ENCODE data around the gene FGD1.

DNA sequence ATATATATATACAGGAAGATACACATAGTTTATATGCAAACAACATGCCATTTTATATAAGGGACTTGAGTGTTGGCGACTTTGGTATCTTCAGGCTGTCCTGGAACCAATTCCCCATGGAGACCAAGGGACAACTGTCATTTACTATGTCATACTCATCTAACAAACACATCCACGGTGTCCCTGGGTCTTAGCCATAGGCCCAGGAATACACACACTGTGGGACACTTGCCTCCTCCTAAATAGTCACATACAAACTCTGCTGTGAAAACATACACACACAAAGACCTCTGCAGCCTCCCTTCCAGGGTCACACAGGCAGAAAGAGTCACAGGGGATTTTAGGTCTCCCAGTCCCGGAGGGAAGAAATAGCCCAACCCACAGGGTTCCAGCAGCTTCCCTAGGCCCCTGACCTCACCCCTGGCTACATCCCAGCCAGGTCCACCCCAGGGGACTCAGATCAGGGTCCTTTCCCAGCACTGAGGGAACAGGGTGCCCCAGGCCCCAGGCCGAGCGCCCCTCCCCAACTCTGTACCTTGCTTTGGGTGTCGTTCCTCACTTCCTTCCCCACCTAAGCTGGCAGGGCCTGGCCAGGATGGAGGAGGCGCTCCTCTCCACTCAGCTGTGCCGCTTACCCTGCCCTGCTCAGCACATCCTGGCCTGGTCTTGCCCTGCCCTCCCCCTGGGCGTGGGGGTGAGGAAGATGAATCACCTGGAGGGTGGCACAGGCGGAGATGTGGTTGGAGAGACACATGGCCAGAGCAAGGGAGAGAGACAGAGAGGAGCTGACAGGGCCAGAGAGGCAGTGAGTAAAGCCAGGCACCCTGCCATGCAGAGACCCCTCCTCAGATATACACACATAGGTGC lies 21.8 kb downstream of the FGD1 start:
- TF ChIP-seq TSC22D2 (CRISPR knock-in tag; IDR thresholded peaks at IDR 0.05; ENCODE audit: borderline replicate concordance), result no peak
- TF ChIP-seq MXI1 (IDR thresholded peaks at IDR 0.05; ENCODE audit: borderline replicate concordance, low read depth, low read length), result no peak
- TF ChIP-seq RNF2 (conservative IDR thresholded peaks at IDR 0.05; ENCODE audit: low read depth), result no peak
- TF ChIP-seq YY1 (IDR thresholded peaks at IDR 0.05; ENCODE audit: insufficient read depth, insufficient replicate concordance, low read depth, low read length), result no peak

Data from HepG2 (cell line).